Esophagus squamous epithelium (tissue), 4 donors: ENCODE data around the gene NFX1.

ENCODE experiments used
- POLR2A ChIP-seq, 4 donors: fragments of 450-650 bp; IDR thresholded peaks; one replicate each; pipeline ENCODE4 v1.6.1; 2017; ENCODE audit warnings: antibody characterized with exemption in 4 of 4, mild to moderate bottlenecking in 4 of 4, moderate library complexity in 3 of 4
- TF ChIP-seq, protein P1 (sequence below), 6 experiments: fragments of 450-650 bp in 4 of 6; fragments of 200-600 bp in 2 of 6; sonication (generic) in 2 of 6; IDR thresholded peaks; one replicate each; pipeline ENCODE4 v1.5.1; 2016 to 2019; ENCODE audit warnings: antibody characterized with exemption in 6 of 6, mild to moderate bottlenecking in 4 of 6, moderate library complexity in 4 of 6

- TF ChIP-seq, protein P1, sequence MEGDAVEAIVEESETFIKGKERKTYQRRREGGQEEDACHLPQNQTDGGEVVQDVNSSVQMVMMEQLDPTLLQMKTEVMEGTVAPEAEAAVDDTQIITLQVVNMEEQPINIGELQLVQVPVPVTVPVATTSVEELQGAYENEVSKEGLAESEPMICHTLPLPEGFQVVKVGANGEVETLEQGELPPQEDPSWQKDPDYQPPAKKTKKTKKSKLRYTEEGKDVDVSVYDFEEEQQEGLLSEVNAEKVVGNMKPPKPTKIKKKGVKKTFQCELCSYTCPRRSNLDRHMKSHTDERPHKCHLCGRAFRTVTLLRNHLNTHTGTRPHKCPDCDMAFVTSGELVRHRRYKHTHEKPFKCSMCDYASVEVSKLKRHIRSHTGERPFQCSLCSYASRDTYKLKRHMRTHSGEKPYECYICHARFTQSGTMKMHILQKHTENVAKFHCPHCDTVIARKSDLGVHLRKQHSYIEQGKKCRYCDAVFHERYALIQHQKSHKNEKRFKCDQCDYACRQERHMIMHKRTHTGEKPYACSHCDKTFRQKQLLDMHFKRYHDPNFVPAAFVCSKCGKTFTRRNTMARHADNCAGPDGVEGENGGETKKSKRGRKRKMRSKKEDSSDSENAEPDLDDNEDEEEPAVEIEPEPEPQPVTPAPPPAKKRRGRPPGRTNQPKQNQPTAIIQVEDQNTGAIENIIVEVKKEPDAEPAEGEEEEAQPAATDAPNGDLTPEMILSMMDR (IDR thresholded peaks at IDR 0.05): no peak
- TF ChIP-seq POLR2A (IDR thresholded peaks at IDR 0.05): no peak
Measured at GRCh38 chr9:33318225-33318624, 27.9 kb downstream of the NFX1 start.
